ENCODE data around the gene UBQLN3.

UBQLN3 gene

DNA sequence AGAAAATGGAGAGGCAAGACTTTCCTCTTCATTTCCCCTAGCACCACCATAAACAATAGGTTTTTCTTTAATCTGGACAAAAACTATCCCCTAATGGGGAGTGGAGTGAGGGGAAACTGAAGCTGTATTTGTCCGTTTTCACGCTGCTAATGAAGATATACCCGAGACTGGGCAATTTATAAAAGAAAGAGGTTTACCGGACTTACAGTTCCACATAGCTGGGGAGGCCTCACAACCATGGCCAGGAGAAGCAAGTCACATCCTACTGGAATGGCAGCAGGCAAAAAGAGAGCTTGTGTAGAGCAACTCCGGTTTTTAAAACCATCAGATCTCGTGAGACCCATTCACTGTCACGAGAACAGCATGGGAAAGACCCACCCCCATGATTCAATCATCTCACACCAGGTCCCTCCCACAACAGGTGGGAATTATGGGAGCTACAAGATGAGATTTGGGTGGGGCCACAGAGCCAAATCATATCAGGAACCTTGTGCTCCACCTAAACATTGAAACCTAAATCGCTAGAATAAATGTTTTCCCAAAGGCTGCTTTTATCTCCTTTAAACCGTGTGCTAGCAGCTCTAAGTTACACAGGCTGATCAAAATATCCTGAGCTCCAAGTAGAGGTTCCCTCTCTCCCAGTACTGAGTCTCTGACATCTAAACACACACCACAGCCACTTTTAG, 4.3 kb downstream of the UBQLN3 start:
- TF ChIP-seq, protein P1, sequence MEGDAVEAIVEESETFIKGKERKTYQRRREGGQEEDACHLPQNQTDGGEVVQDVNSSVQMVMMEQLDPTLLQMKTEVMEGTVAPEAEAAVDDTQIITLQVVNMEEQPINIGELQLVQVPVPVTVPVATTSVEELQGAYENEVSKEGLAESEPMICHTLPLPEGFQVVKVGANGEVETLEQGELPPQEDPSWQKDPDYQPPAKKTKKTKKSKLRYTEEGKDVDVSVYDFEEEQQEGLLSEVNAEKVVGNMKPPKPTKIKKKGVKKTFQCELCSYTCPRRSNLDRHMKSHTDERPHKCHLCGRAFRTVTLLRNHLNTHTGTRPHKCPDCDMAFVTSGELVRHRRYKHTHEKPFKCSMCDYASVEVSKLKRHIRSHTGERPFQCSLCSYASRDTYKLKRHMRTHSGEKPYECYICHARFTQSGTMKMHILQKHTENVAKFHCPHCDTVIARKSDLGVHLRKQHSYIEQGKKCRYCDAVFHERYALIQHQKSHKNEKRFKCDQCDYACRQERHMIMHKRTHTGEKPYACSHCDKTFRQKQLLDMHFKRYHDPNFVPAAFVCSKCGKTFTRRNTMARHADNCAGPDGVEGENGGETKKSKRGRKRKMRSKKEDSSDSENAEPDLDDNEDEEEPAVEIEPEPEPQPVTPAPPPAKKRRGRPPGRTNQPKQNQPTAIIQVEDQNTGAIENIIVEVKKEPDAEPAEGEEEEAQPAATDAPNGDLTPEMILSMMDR (IDR thresholded peaks at IDR 0.05) = no peak

DNA sequence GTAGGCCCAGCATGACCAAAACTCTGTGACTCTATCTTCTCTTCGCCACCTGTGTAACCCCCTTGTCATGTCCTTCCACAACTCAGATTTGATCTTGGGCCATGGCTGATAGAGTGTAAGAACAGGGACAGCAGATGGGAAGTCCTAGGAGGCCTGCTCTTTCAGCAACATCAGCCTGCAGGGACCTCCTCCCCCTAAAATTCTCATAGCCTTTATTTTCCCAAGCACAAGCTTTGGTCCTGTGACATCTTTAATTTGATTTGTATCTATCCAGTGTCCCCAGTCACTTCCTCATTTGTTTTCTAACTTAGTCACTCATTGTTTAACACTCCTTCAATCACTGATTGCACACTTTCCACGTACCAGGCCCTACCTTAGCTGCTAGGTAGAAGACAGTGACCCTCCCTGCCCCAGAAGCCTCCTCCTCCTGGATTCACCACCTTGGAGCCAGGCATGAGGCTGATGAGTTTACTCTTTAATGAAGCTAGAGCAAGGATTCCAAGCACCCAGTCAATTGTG, 5.3 kb downstream of the UBQLN3 start:
- TF ChIP-seq, protein P1 (IDR thresholded peaks at IDR 0.05) = no peak

DNA sequence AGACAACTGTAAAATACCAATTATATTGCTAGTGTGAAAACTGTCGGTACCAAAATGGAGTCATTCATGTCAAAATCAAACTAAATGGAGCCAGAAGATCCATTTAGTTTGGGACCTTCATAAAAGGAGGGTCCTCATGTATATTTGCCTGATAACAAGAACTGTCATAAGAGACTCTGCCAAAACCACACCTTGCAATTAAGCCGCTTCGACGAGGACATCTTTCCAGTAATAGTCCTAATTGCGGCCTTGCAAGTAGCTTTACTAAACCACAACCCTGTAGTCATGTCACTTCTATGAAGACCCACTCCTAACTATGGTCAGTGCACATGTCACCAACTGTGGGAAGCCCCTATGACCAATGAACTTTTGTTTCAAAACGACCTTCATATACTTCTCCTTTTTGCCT, 9.4 kb downstream of the UBQLN3 start:
- TF ChIP-seq, protein P1 (IDR thresholded peaks at IDR 0.05) = no peak

DNA sequence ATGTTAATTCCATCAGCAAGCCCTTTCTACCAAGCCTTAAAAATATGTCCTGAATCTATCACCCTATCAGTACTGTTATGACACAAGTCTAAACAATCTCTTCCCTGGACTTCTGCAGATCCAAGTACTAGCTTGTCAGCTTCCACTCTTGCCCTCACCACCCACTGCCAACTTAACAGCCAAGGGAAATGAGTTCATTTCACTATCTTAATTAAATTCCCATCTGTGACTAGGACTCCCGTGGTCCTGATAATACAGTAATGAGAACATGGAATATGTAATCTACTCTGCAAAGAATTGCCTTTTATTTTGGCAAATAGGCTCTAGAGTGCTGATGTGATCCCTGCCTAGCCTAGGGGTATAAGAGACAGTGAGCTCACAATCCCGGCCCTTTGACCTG, 10.1 kb downstream of the UBQLN3 start:
- TF ChIP-seq, protein P1 (IDR thresholded peaks at IDR 0.05) = no peak

DNA sequence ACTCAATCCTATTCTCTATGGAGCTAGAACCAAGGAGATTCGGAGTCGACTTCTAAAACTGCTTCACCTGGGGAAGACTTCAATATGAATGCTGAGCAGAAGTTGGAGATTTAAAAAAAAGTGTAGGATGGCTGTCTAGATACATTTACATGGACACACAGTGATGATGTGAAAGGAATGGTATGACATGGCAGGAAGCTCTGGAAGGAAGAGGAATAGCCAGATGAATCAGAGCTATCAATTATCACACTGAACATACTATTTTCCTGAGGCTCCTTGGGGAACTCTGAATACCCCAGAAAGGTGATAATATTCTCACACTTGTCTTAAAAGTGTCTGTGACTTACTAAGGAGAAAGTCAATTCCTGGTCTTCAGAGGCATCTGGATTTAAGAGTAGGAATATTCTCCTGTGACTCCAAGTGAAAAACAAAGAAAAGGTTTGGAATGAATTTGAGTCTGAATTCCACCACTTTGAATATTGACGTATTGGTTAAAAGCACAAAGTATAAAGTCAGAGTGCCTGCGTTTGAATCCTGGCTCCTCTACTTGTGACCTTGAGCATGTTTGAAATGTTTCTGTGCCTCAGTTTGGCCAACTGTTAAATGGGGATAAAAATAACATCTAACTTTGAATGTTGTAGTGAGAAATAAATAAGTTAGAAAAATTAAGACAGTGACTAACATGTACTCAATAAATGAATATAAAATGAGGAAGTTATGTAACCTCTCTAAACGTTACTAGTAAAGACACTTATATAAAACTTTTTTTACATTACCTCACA, 20.0 kb downstream of the UBQLN3 start:
- TF ChIP-seq, protein P1 (IDR thresholded peaks at IDR 0.05) = no peak

DNA sequence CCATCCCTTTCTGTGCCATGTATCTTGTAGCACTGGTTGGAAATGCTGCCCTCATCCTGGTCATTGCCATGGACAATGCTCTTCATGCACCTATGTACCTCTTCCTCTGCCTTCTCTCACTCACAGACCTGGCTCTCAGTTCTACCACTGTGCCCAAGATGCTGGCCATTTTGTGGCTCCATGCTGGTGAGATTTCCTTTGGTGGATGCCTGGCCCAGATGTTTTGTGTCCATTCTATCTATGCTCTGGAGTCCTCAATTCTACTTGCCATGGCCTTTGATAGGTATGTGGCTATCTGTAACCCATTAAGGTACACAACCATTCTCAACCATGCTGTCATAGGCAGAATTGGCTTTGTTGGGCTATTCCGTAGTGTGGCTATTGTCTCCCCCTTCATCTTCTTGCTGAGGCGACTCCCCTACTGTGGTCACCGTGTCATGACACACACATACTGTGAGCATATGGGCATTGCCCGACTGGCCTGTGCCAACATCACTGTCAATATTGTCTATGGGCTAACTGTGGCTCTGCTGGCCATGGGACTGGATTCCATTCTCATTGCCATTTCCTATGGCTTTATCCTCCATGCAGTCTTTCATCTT, 20.9 kb downstream of the UBQLN3 start:
- TF ChIP-seq, protein P1 (IDR thresholded peaks at IDR 0.05) = no peak

DNA sequence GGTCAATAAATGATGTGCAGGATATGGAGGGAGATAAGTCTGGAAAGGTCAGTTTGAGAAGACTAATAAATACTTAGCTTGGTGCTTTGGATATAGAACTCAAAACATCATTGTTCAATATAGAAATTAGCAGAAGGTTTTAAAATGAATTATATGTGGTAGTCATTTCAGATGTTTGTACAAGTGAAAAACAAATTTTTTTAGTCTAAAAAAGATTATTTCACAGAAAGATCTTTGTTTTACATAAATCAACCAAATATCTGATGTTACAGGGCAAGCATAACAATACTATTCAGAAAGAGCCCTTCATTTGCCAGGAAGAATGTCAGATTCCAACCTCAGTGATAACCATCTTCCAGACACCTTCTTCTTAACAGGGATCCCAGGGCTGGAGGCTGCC, 21.4 kb downstream of the UBQLN3 start, which contains the start of gene OR52D1:
Gene OR52D1, plus strand, starts transcription at position 301 of the 400 bp plus-strand sequence. Its CDS starts 22 bp downstream, at position 323.
- TF ChIP-seq, protein P1 (IDR thresholded peaks at IDR 0.05) = no peak
